Germinal center (tissue), 1 donor: Measurements from ENCODE around the gene CENPB.
"Not testable (repeated sequence)": the region's sequence is repeated elsewhere in the genome, so short reads cannot be mapped to it uniquely, and the experiment has no call there.

Experiments
- DNase-seq: peaks from one replicate; pipeline ENCODE4 v3.0.0; 2012; ENCODE audit warnings: mixed read lengths, low spot score

CENPB gene

DNA sequence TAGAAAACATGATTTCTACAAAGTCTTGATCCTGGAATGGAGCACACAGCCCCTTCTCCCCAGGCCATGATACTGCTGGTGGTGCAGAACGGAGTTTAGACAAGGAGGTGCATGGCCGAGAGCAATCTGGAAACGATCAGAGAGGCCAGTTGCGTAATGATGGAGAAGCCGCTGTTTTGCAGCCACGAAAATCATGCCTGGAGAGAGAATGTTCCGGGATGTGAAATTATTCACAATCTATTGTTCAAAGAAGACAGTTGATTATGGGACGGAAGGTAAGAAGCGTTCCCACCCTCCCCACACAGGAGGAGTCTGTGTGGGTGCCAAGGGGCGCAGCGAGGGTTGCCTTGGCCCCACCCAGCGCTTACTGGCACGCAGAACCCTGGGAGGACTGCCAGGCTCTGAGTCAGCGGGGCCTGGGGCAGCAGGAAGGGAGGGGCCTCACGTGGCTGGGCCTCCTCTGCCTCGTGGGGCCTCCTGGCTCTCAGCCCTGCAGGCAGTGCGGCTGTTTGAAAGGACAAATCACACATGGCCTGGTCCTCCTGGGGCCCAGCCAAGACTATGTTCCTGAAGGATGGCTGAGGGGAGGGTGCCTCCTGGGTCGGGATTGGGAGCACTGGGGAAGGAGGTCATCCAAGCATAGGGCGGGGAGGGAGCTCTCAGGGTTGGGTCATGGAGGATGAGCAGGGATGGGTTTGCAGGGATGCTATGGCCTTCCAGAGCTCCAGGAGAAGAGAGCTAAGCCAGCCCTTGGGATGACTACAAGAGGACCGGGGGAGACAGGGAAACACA, 25.1 kb upstream of the CENPB start:
- DNase-seq = no peak

DNA sequence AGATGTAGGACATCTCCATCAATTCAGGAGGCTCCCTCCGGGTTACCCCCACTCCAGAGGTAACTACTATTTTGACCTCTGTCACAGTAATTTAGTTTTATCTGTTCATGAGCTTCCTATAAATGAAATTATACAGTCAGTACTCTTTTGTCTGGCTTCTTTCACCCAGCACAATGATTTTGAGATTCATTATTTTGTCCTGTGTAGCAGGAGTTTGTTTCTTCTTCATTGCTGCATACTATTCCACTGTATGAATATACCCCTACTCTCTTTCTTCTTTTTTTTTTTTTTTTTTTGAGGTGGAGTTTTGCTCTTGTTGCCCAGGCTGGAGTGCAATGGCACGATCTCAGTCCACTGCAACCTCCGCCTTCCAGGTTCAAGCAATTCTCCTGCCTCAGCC, 22.0 kb upstream of the CENPB start:
- no peak for DNase-seq

DNA sequence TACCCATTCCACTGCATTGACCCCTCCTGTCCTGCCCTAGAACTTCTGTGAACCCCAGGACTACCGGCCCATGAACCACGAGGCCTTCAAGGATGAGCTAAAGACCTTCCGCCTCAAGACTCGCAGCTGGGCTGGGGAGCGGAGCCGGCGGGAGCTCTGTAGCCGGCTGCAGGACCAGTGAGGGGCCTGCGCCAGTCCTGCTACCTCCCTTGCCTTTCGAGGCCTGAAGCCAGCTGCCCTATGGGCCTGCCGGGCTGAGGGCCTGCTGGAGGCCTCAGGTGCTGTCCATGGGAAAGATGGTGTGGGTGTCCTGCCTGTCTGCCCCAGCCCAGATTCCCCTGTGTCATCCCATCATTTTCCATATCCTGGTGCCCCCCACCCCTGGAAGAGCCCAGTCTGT, 18.2 kb upstream of the CENPB start:
- DNase-seq = no peak

DNA sequence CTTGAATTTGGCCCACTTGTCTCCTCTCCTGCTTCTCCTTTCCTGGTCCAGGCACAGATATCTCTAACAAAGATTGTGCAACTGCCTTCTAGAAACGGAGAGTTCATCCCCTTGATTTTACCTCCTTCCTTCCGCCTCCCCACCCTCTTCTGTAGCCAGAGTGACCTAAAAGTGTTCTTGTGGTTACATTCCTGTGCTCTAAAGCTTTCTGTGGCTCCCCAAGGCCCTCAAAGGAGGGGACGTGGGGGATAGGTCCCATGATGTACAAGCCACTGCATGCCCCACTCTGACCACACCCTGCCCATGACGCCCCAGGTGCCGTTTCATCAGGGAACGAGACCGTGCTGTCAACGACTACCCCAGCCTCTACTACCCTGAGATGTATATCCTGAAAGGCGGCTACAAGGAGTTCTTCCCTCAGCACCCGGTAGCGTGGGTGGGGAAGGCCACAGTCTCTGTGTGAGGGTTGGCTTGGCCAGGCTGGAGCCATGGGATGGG, 17.8 kb upstream of the CENPB start:
- no peak for DNase-seq

DNA sequence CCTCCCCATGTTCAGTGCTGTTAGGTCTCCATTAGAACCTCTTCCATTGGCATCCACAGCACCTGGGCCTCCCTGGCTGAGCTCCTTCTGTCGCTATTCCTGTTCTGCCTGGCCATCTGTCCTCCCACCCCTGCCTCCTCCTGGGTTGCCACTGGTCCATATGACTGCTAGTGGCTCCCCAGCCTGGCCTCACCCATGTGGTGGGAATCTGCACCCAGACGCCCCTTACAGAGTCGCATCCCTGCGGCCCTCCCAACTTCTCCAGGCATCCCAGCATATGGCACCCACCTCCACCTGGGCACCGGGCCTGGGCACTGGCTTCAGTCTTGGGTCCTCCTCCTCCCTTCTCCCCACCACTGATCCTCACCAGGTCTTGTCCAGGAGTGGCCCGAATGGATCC, 17.3 kb upstream of the CENPB start:
- DNase-seq = no peak

DNA sequence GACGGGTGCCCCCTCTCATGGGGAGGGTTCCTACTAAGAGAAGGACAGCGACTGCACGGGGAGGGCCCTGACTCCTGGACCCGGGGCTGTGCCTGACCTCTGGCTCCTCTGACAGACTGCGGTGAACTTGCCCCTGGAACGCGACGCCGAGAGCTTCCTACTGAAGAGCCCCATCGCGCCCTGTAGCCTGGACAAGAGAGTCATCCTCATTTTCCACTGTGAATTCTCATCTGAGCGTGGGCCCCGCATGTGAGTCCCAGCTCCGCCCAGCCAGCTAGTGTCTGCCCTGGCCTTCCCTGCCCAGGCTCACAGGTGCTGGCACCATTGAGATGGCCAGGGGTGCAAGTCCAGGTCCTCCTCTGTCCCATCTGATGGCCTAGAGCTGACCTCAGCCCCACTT, 16.7 kb upstream of the CENPB start:
- DNase-seq = no peak

DNA sequence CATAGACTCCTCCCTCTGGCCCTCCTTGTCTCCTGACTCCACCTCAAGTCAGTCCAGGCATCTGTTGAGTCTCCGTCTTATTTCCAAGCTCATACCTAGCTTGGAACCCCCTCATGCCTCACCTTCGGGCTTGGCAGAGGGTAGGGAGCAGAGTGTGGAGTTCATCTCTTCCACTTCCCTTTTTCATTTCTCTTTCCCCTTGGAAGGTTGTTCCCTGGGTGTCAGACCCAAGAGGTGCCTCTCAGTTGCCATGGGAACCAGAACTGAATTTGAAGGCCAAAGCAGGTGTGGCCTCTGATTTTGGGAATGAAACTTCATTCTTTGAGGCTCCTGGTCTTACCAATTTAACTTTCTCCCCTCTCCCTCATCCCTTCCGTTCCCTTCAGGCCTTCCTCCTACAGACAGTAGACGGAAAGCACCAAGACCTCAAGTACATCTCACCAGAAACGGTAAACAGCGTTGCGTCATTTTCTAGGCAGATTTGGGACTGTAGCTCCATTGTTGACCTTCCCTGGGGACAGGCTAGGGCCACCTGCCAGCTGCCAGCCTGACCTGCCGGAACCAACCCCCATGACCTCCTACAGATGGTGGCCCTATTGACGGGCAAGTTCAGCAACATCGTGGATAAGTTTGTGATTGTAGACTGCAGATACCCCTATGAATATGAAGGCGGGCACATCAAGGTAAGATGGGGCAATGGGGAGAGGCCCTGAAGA, 16.1 kb upstream of the CENPB start:
- no peak for DNase-seq

DNA sequence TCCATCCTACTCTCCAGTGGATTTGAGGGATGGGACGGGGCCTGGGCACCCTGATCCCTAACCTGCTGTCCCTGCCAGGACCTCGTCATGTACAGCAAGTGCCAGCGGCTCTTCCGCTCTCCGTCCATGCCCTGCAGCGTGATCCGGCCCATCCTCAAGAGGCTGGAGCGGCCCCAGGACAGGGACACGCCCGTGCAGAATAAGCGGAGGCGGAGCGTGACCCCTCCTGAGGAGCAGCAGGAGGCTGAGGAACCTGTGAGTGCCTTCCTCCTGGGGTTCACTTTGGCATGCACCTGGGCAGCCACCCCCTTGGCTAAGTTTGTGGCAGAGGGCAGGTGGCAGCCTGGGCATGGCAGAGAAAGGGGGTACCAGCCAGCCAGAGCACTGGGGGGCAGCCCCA, 15.3 kb upstream of the CENPB start:
- no peak for DNase-seq

DNA sequence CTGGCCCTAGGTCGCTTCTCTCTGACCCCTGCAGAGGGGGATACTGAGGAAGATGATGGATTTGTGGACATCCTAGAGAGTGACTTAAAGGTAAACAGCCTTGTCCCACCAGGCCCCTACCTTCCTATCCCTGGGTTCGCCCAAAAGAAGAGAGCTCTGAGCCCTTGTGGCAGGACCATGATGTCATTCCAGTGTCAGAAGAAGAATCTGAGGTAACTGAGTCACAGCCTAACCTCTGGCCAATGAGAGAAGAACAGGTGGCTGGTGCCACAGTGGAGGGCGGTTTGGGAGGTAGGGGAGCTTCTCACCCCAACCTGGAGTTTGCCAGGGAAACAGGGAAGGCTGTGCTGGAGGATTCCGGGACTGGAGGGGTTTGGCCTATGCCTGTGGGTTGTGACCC, 14.8 kb upstream of the CENPB start:
- no peak for DNase-seq

DNA sequence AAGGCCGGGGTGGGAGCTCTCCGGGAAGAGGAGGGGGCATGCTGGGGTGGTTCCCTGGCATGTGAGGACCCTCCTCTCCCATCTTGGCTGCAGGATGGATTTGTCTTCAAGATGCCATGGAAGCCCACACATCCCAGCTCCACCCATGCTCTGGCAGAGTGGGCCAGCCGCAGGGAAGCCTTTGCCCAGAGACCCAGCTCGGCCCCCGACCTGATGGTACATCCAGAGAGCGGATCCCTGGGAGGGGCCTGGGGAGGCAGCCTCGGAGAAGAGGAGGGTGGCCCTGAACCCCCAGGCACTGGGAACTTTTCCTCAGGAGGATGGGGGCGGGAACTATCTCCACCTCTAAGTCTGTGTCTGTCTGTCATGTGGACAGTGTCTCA, 14.3 kb upstream of the CENPB start:
- no peak for DNase-seq

DNA sequence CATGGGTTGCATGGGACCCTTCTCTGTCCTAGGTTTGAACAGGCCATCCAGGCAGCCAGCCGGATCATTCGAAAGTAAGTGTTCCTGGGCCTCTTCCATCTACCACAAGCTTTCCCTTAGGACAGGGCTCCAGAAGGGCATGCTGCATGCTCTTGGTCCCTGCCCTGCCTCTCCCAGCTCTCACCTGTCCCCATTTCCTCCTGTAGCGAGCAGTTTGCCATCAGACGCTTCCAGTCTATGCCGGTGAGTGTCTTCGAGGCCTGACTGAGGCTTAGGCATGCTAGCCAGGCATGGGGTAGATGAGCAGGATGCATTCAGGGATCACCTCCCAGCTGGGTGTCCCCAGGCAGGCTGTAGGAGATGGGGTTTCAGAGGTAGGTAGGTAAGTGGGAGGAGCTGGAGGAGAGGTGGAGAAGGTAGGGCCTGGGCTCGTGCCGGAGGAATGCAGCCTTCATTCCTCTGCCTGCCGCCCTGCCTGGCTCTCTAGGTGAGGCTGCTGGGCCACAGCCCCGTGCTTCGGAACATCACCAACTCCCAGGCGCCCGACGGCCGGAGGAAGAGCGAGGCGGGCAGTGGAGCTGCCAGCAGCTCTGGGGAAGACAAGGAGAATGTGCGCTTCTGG, 13.8 kb upstream of the CENPB start:
- DNase-seq = no peak

DNA sequence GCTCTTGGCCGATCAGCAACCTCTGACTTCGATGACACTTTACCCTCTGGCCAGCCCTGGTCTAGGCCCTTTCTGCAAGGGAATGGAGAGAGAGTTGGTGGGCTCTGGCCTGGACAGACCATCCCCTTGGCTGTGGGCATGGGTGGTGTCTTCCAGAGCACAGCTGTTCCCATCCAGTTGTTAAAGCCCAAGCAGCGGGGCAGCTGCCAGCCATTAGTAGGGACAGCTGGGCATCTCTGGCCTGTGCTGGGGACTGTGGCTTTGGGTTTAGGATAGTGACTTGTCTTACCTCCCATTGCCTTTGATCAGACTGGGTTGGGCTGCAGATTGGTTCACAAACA, 12.3 kb upstream of the CENPB start:
- no peak for DNase-seq

DNA sequence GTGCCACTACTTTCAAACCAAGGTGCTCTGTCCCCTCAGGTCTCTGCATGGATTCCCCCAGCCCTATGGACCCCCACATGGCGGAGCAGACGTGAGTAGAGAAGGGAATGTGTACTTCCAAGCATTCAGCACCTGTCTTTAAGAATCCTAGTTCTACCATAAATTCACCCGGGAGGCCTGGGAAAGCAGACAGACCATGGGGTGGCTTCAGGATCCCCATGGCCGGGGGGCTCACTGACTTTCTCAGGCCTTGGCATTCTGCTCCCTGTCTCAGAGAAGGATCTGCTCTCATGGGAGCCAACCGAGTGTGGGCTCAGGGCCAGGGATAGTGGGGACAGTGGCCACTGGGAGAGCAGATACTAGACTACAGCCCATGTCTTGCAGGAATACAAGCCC, 11.8 kb upstream of the CENPB start:
- no peak for DNase-seq

DNA sequence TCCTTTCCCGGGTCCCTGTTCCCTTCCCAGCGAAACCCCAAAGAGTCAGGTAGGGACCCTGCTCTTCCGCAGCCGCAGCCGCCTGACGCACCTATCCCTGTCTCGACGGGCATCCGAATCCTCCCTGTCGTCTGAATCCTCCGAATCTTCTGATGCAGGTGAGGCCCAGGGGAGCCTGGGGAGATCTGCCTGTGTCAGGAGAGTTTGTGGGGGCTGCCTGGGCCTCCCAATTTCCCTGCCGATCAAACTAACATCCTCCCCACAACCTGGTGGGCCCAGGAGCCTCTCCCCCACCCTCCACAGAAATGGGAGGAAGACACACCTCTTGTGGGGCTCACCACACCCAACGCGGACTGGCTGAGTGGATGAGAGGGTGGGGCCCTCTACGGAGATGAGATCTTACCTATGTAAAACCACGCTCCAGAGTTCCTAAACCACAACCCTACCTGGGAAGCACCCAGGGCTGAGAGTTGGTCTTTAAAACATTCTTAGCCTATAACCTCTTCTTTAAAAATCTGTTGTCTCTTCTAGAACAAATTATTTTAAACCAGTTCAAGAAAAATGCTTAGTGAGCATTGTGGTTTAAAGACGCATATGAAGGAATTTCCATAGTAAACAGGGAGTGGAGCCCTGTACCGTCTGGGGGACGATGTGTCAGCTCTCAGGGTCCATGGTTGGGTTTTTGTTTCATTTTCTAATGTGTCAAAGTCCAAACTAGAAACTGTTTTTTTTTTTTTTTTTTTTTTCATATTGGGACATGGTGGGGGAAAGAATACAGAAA, 11.2 kb upstream of the CENPB start:
- no peak for DNase-seq

DNA sequence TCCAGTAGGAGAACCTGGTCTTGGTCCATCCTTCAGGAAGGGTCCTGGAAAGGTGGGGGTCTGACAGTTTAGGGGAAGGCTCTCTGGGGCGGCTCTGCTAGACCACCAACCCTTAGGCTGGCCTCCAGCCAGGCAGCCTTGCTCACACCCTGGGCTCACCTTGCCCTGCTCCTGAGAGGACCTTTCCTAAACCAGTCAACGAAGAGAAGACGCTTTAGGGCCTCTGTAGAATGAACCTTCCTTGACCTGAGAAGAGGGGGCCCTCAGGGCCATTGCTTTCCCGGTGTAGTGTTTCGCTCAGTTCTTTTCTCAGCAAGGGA, 10.6 kb upstream of the CENPB start:
- no peak for DNase-seq

DNA sequence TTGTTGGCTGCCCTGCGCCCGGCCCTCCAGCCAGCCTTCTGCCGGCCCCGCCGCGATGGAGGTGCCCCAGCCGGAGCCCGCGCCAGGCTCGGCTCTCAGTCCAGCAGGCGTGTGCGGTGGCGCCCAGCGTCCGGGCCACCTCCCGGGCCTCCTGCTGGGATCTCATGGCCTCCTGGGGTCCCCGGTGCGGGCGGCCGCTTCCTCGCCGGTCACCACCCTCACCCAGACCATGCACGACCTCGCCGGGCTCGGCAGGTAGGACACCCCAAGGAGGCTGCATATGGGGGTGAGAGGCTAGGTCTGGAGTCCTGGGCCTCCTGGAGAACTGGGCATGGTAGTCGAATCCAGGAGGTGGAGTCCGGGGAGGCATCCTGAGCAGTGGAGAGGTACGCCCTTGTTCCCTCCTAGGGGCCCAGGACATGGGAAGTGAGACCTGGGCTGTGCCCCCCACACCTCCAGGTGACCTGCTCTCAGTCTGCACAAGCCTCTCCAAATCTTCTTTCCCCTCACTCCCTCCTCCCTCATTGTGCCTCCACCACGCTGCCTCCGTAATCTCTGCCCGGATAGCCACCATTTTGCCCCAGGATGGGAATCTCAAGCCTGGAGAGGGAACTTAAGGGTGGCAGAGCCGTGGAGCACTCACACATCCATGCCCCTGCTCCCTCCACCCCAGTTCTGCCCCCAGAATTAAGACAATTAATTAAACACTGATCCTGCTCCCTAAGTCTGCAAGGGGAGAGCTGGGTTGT, 10.1 kb upstream of the CENPB start:
- no peak for DNase-seq

DNA sequence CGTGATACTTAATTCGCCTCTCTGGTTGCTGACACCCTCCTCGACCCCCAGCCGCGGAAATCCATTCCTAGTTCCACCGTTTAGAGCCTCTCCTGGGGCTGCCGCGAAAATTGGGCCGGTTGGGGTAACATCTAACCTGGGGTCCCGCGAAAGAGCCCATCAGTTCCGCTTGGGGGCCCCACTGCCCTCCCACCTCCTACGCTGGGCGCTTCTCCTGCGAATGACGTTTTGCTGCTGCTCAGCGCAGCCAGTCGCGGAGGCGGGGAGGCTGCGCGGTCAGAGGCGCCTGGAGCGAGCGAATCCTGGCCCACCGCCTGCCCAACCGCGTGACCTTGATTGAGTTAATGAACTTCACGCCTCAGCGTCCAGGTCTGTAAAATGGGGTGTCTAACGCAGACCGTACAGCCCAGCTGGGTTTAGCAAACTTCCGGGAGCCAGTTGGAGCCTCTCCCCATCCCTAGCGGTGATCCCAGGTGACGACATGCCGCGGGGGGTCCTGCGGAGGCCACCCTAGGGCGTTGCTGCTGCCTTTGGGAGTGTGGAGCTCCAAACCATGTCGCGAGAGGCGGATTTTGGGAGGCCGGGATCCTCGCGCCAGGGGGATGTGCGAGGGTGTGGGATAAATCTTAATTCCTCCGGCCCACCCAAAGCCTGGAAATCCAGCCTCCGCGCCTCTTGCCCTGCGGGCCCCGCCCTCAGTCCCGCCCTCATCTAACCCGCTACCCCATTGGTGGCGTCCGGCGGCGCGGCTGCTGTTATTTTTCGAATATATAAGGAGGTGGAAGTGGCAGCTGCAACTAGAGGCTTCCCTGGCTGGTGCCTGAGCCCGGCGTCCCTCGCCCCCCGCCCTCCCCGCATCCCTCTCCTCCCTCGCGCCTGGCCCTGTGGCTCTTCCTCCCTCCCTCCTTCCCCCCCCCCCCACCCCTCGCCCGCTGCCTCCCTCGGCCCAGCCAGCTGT, 9.2 kb upstream of the CENPB start, which contains the start of gene CDC25B:
CDC25B (plus strand) TSS at position 800 of the 958 bp plus-strand sequence. CDS start 222 bp downstream, outside the sequence.
- peak; percentile 91 for DNase-seq

DNA sequence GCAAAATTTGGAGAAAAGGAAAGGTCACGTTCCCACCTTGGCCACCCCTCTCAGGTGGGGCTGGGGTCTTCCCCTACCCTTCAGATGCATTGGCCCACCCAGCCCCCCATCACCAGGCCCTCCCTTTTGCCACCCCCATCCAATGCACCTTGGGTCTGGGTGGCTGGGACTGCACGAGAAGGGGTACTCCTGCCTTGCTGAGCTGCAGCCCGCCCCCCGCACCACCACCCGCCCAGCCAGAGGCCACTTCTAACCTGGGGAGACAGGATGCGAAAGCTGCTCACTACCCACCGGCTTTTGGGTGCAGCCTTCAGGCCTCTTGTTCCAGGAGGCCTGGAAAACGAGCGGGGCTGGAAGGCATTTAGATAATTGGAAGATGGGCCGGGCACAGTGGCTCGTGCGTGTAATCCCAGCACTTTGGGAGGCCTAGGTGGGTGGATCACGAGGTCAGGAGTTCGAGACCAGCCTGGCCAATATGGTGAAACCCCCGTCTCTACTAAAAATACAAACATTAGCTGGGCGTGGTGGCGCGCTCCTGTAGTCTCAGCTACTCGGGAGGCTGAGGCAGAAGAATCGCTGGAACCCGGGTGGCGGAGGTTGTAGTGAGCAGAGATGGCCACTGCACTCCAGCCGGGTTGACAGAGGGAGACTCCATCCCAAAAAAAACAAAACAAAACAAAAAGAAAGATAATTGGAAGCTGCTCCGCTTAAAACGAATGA, 8.3 kb upstream of the CENPB start:
- no peak for DNase-seq

DNA sequence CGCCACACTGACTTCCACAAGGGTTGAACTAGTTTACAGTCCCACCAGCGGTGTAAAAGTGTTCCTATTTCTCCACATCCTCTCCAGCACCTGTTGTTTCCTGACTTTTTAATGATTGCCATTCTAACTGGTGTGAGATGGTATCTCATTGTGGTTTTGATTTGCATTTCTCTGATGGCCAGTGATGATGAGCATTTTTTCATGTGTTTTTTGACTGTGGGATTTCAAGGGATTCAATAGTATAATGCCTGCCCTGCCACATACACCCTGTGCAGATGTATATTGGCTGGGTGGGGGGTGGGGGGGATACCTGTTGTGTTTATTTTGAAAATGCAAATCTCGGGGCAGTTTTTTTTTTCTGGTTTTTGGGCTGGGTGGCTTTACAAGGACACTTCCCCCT, 7.6 kb upstream of the CENPB start:
- DNase-seq = not testable (repeated sequence)

DNA sequence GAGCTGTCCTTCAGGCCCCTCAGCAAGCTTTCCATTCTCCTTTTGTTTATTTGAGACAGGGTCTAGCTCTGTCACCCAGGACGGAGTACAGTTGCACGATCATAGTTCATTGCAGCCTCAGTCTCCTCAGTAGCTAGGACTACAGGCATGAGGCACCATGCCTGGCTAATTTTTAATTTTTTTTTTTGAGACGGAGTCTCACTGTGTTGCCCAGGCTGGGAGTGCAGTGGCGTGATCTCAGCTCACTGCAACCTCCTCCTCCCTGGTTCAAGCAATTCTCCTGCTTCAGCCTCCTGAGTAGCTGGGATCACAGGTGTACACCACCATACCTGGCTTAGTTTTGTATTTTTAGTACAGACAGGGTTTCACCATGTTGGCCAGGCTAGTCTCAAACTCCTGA, 2.7 kb upstream of the CENPB start:
- not testable (repeated sequence) for DNase-seq
